PC-3 (cell line): ENCODE data around the gene MRPL51. TPM values are rescaled to one million over a fixed set of nuclear protein-coding genes. Genes with fewer than 3 reads are reported as not detected.

Source experiments
- ATAC-seq: fragments of 200-7000 bp; cut with Tn5 transposase; 2 replicates; pipeline ENCODE4 v1.9.1; 2020; ENCODE audit warnings: mild to moderate bottlenecking, moderate library complexity
- BruUV-seq: library from RNA; stranded (reverse); fragments of 400-500 nt; replicated peaks from 2 replicates; lab custom pipeline; 2021; lab: Mats Ljungman, UMichigan
- CTCF ChIA-PET: fragments of 300-600 bp; sonication (Branson Sonifier 250); formaldehyde crosslinking; loops from one replicate; lab custom pipeline; 2022; ENCODE audit warnings: antibody characterized with exemption; lab: Charles Lee
- POLR2A ChIA-PET: fragments of 300-600 bp; sonication (Branson Sonifier 250); formaldehyde crosslinking; loops from one replicate; lab custom pipeline; 2022; ENCODE audit warnings: antibody characterized with exemption; ENCODE audit not compliant: unreplicated experiment; lab: Charles Lee
- DNase-seq: peaks from one replicate; pipeline ENCODE4 v3.0.0-alpha.2; 2015
- H2AFZ ChIP-seq: fragments of 300-600 bp; sonication (generic); 2 replicates; pipeline ENCODE4 v1.6.0; 2016; ENCODE audit warnings: antibody characterized with exemption, low read length
- H3F3A ChIP-seq: fragments of 300-600 bp; sonication (generic); one replicate; pipeline ENCODE4 v1.6.0; 2017; ENCODE audit warnings: antibody characterized with exemption, low read length, control low read depth, mild to moderate bottlenecking; ENCODE audit not compliant: unreplicated experiment
- H3K27ac ChIP-seq: fragments of 300-600 bp; sonication (generic); 2 replicates; pipeline ENCODE4 v1.5.1; 2016; ENCODE audit warnings: mild to moderate bottlenecking, low read length
- H3K27me3 ChIP-seq: fragments of 300-600 bp; sonication (generic); 2 replicates; pipeline ENCODE4 v1.6.1; 2016; ENCODE audit warnings: low read length, mixed read lengths
- H3K36me3 ChIP-seq: fragments of 300-600 bp; sonication (generic); 2 replicates; pipeline ENCODE4 v1.6.1; 2016; ENCODE audit warnings: low read depth, mixed run types, low read length, mixed read lengths
- H3K4me1 ChIP-seq: fragments of 300-600 bp; sonication (generic); 2 replicates; pipeline ENCODE4 v1.5.1; 2016; ENCODE audit warnings: low read length; ENCODE audit not compliant: insufficient read depth
- H3K4me2 ChIP-seq: fragments of 300-600 bp; sonication (generic); 2 replicates; pipeline ENCODE4 v1.6.0; 2016; ENCODE audit warnings: low read length
- H3K4me3 ChIP-seq: fragments of 300-600 bp; sonication (generic); 2 replicates; pipeline ENCODE4 v1.5.1; 2016; ENCODE audit warnings: mild to moderate bottlenecking, low read length, mixed read lengths
- H3K79me2 ChIP-seq: fragments of 300-600 bp; sonication (generic); 2 replicates; pipeline ENCODE4 v1.6.1; 2017; ENCODE audit warnings: low read length, mixed read lengths
- H3K9ac ChIP-seq: fragments of 300-600 bp; sonication (generic); 2 replicates; pipeline ENCODE4 v1.6.0; 2016; ENCODE audit warnings: mild to moderate bottlenecking, low read length
- H3K9me2 ChIP-seq: fragments of 300-600 bp; sonication (generic); replicated peaks from 2 replicates; pipeline ENCODE4 v1.6.1; 2016; ENCODE audit warnings: mixed run types, low read length, mixed read lengths
- H3K9me3 ChIP-seq: fragments of 300-600 bp; sonication (generic); 2 replicates; pipeline ENCODE4 v1.6.1; 2016; ENCODE audit warnings: low read length, mixed read lengths
- H4K20me1 ChIP-seq: fragments of 300-600 bp; sonication (generic); 2 replicates; pipeline ENCODE4 v1.6.1; 2016; ENCODE audit warnings: low read length, mixed read lengths
- CTCF ChIP-seq: fragments of 300-600 bp; sonication (generic); conservative IDR thresholded peaks from 2 replicates; pipeline ENCODE4 v1.5.1; 2017; ENCODE audit warnings: antibody characterized with exemption, low read depth, mild to moderate bottlenecking, low read length
- EZH2 ChIP-seq: fragments of 300-600 bp; sonication (generic); IDR thresholded peaks from one replicate; pipeline ENCODE4 v1.6.1; 2017; ENCODE audit warnings: antibody characterized with exemption, mild to moderate bottlenecking, low read length; ENCODE audit not compliant: unreplicated experiment
- EZH2phosphoT487 ChIP-seq: fragments of 300-600 bp; sonication (generic); IDR thresholded peaks from 2 replicates; pipeline ENCODE4 v1.6.1; 2018; ENCODE audit warnings: mild to moderate bottlenecking, antibody characterized with exemption, low read length, borderline replicate concordance
- intact Hi-C: fragments of 100-400 bp; cut with micrococcal nuclease; formaldehyde crosslinking; loops from 2 replicates; pipeline ENCODE4 v1.9.0; 2023
- total RNA-seq: library from RNA; depleted of rRNA; stranded (reverse); fragments of >200 nt; gene quantifications from 2 replicates; pipeline ENCODE4 v1.2.3, GENCODE V29; 2014

Gene MRPL51
- total RNA-seq, 1 experiment from 2014 or later, result 157 TPM

- intact Hi-C loops, result loop anchor here (1.0 to 2.0 kb wide), 3 partner anchors 35 to 142 kb away; no protein-coding TSS in a partner anchor
- no peaks in the 10 kb centered on the region for H3K9me2 ChIP-seq
- ATAC-seq (peak; percentile 43), DNase-seq (peak; percentile 71)
- no TSS peak for BruUV-seq
- CTCF ChIA-PET, result interaction anchor here (0.5 to 1.4 kb wide), 11 partner anchors 28 to 477 kb away, joined by 3 to 12 read pairs (median 4); partner anchors contain the start of genes LTBR and MRPL51
- peaks cover 20% of the 10 kb centered on the region; the same call in 1 of the 2 replicates for H3K4me1 ChIP-seq
- H3K27ac ChIP-seq, result no peak overlapping the region
- POLR2A ChIA-PET, result interaction anchor here (0.6 to 0.7 kb wide), 4 partner anchors 35 to 153 kb away, joined by 4 to 6 read pairs (median 4); no protein-coding TSS in a partner anchor
- H3K27me3 ChIP-seq, result no peaks in the 10 kb centered on the region
- TF ChIP-seq EZH2, result no peak
- peak; percentile 68 for TF ChIP-seq CTCF
- H3K4me2 ChIP-seq, result no peak overlapping the region
- peaks cover 4% of the 10 kb centered on the region; the same call in 1 of the 2 replicates for H3K36me3 ChIP-seq
- H4K20me1 ChIP-seq, result no peaks in the 10 kb centered on the region
- H3K4me3 ChIP-seq, result no peak overlapping the region
- H3F3A ChIP-seq, result no peaks in the 10 kb centered on the region
- H3K79me2 ChIP-seq, result peaks cover 11% of the 10 kb centered on the region
- no peak overlapping the region for H3K9ac ChIP-seq
- no peak overlapping the region for H2AFZ ChIP-seq
- no peaks in the 10 kb centered on the region for H3K9me3 ChIP-seq
These were observed 27.4 kb downstream of the MRPL51 start for GRCh38 chr12:6465467-6466183.

GRCh38 chr12:6464531-6464930 lies 28.5 kb downstream of the MRPL51 start:
- Histone ChIP-seq H3K36me3 (peaks cover 4% of the 10 kb centered on the region; the same call in 1 of the 2 replicates), H2AFZ (no peak overlapping the region), H3K79me2 (peaks cover 6% of the 10 kb centered on the region), H3F3A (no peaks in the 10 kb centered on the region), H3K9ac (no peak overlapping the region), H3K9me3 (no peaks in the 10 kb centered on the region), H3K4me3 (no peak overlapping the region), H3K27me3 (no peaks in the 10 kb centered on the region), H4K20me1 (no peaks in the 10 kb centered on the region), H3K9me2 (no peaks in the 10 kb centered on the region), H3K4me2 (no peak overlapping the region), H3K27ac (no peak overlapping the region), H3K4me1 (peaks cover 16% of the 10 kb centered on the region; the same call in 1 of the 2 replicates)
- ChIA-PET POLR2A (no interaction called here), CTCF (interaction anchor here (1.4 kb wide), 2 partner anchors 41 to 129 kb away, joined by 4 to 12 read pairs; no protein-coding TSS in a partner anchor)
- DNase-seq, result no peak
- no peak for TF ChIP-seq CTCF
- TF ChIP-seq EZH2, result no peak
- no peak for TF ChIP-seq EZH2phosphoT487
- intact Hi-C loops, result loop anchor here (2.0 kb wide), 1 partner anchor 34 kb away; no protein-coding TSS in a partner anchor
- no TSS peak for BruUV-seq
- ATAC-seq, result no peak
